ENCODE measurements around the gene FAM186B.

The FAM186B gene

GRCh38 chr12:49647827-49648711, 42.6 kb upstream of the FAM186B start:
- TF ChIP-seq ZEB2 (tag by site-specific recombination; IDR thresholded peaks at IDR 0.05) (no peak), GLI2 (tag by site-specific recombination; IDR thresholded peaks at IDR 0.05; ENCODE audit: borderline replicate concordance, low read depth) (no peak), RBAK (tag by site-specific recombination; IDR thresholded peaks at IDR 0.05) (no peak), ZNF658 (tag by site-specific recombination; IDR thresholded peaks at IDR 0.05) (no peak), ZNF518A (tag by site-specific recombination; conservative IDR thresholded peaks at IDR 0.05; ENCODE audit: low read depth) (no peak), OSR2 (tag by site-specific recombination; IDR thresholded peaks at IDR 0.05) (no peak)
- Histone ChIP-seq H3K4me3 (ENCODE audit: low read depth, low read length) (no peak overlapping the region), H3K36me3 (ENCODE audit: control insufficient read depth in 2 of 2, insufficient read depth in 1 of 2, low read length in 2 of 2) (peaks cover 0 to 67% of the 10 kb centered on the region in 2 experiments; a peak in 1 of 3 replicates), H3K27ac (ENCODE audit: extremely low read depth, low read depth, low read length) (no peak overlapping the region), H3K9me3 (ENCODE audit: control insufficient read depth, insufficient read depth, low read depth, low read length) (no peaks in the 10 kb centered on the region), H3K4me1 (ENCODE audit: control insufficient read depth, insufficient read depth, low read length) (no peaks in the 10 kb centered on the region)
- ChIA-PET CTCF (interaction anchor here (0.5 to 8.4 kb wide), 8 partner anchors 9 to 124 kb away, joined by 3 to 72 read pairs (median 4); partner anchors contain the start of gene FMNL3), POLR2A (interaction anchor here (0.6 to 1.9 kb wide), 7 partner anchors 10 to 180 kb away, joined by 3 to 11 read pairs (median 5); partner anchors contain the start of genes FMNL3, NCKAP5L and TMBIM6)

GRCh38 chr12:49646871-49647654, 41.6 kb upstream of the FAM186B start:
- POLR2A ChIA-PET = interaction anchor here (0.6 to 1.9 kb wide), 3 partner anchors 8 to 94 kb away, joined by 3 to 11 read pairs (median 7); partner anchors contain the start of gene TMBIM6

GRCh38 chr12:49646331-49646830, 40.9 kb upstream of the FAM186B start:
- peaks cover 0 to 81% of the 10 kb centered on the region in 2 experiments; a peak in 1 of 3 replicates for H3K36me3 ChIP-seq (ENCODE audit: control insufficient read depth in 2 of 2, insufficient read depth in 1 of 2, low read length in 2 of 2)
- no peaks in the 10 kb centered on the region for H3K4me1 ChIP-seq (ENCODE audit: control insufficient read depth, insufficient read depth, low read length)
- no peak overlapping the region for H3K4me3 ChIP-seq (ENCODE audit: low read depth, low read length)
- TF ChIP-seq ZNF621 (tag by site-specific recombination; IDR thresholded peaks at IDR 0.05) (no peak), ZSCAN18 (tag by site-specific recombination; IDR thresholded peaks at IDR 0.05) (no peak), ZBTB1 (tag by site-specific recombination; IDR thresholded peaks at IDR 0.05) (no peak), ZNF426 (tag by site-specific recombination; IDR thresholded peaks at IDR 0.05) (no peak), ZNF837 (tag by site-specific recombination; IDR thresholded peaks at IDR 0.05) (no peak)
- H3K27ac ChIP-seq (ENCODE audit: extremely low read depth, low read depth, low read length) = no peak overlapping the region
- CTCF ChIA-PET = interaction anchor here (1.0 to 8.4 kb wide), 7 partner anchors 10 to 132 kb away, joined by 3 to 72 read pairs (median 16); partner anchors contain the start of gene FMNL3
- POLR2A ChIA-PET = interaction anchor here (1.3 kb wide), 1 partner anchor 8 kb away, joined by 3 read pairs; no protein-coding TSS in a partner anchor
- H3K9me3 ChIP-seq (ENCODE audit: control insufficient read depth, insufficient read depth, low read depth, low read length) = no peaks in the 10 kb centered on the region

More at GRCh38 chr12:49646871-49647654, 41.6 kb upstream of the FAM186B start:
- CTCF ChIA-PET = interaction anchor here (0.7 to 8.4 kb wide), 6 partner anchors 11 to 374 kb away, joined by 3 to 72 read pairs (median 5); no protein-coding TSS in a partner anchor
- H3K27ac ChIP-seq (ENCODE audit: extremely low read depth, low read depth, low read length) = no peak overlapping the region
- TF ChIP-seq ZFP69B (tag by site-specific recombination; IDR thresholded peaks at IDR 0.05) (0 out of 2 replicates have a peak, but pooled peaks have one; percentile 23), ZNF600 (tag by site-specific recombination; IDR thresholded peaks at IDR 0.05) (no peak), ZFHX2 (tag by site-specific recombination; conservative IDR thresholded peaks at IDR 0.05) (peak; percentile 78)
- peaks cover 0 to 76% of the 10 kb centered on the region in 2 experiments; a peak in 1 of 3 replicates for H3K36me3 ChIP-seq (ENCODE audit: control insufficient read depth in 2 of 2, insufficient read depth in 1 of 2, low read length in 2 of 2)
- H3K4me3 ChIP-seq (ENCODE audit: low read depth, low read length) = no peak overlapping the region
- H3K4me1 ChIP-seq (ENCODE audit: control insufficient read depth, insufficient read depth, low read length) = no peaks in the 10 kb centered on the region
- no peaks in the 10 kb centered on the region for H3K9me3 ChIP-seq (ENCODE audit: control insufficient read depth, insufficient read depth, low read depth, low read length)

Data from HEK293 (cell line).